Rectal smooth muscle tissue (tissue), 1 donor: ENCODE measurements around the gene PDE4D.
"Not testable (repeated sequence)": the region's sequence is repeated elsewhere in the genome, so short reads cannot be mapped to it uniquely, and the experiment has no call there.

Experiments used
- H3K27ac ChIP-seq: one replicate; pipeline ENCODE4 v1.7.0; 2013; ENCODE audit warnings: low read depth, low read length, inconsistent platforms
- H3K27me3 ChIP-seq: one replicate; pipeline ENCODE4 v1.7.0; 2013; ENCODE audit warnings: low read length; ENCODE audit not compliant: control insufficient read depth, insufficient read depth
- H3K36me3 ChIP-seq: one replicate; pipeline ENCODE4 v1.7.0; 2013; ENCODE audit warnings: low read length; ENCODE audit not compliant: control insufficient read depth, insufficient read depth
- H3K4me1 ChIP-seq: one replicate; pipeline ENCODE4 v1.7.0; 2013; ENCODE audit warnings: low read length; ENCODE audit not compliant: control insufficient read depth, insufficient read depth
- H3K4me3 ChIP-seq: one replicate; pipeline ENCODE4 v1.7.0; 2013; ENCODE audit warnings: low read length
- H3K9ac ChIP-seq: one replicate; pipeline ENCODE4 v1.7.0; 2013; ENCODE audit warnings: low read length

Gene PDE4D

DNA sequence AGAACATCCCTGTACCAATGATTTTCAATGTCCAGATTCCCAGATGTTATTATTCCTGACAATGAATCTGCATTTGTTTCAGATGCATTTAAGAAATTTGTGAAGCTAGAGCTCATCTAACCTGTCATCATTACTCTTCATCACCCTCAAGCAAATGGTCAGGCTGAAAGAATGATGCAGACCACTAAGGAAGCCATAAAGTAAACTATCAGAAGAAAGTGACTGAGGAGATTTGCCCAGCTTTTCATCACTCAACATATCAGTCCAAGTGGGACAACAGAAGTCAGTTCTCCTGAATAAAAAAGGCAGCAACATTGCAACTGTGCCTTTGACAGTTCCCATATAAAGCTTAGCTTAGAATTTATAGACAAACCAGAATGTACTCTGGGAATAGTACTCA, 419.9 kb downstream of the PDE4D start:
- Histone ChIP-seq H3K9ac (no peak overlapping the region), H3K4me1 (no peaks in the 10 kb centered on the region), H3K27me3 (no peaks in the 10 kb centered on the region), H3K27ac (no peak overlapping the region), H3K36me3 (no peaks in the 10 kb centered on the region), H3K4me3 (no peak overlapping the region)

DNA sequence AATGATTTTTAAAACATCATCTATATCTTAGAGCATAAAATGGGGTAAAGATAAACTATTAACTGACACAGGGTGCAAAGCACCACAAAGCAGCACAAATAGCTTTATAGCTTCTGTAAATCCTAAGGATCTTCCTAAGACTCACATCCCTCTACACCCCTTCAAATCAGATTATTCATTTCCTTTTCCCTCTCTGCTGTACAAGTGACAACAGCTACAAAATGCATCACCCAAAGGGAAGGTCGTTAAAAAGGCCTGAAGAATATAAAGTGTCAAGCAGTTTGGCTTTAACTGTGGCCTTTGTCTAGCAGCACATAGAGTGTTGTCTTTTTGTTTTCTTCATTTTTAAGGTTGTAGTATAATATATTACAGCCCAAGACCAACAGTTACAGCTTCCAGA, 422.1 kb downstream of the PDE4D start:
- Histone ChIP-seq H3K27me3 (no peaks in the 10 kb centered on the region), H3K4me1 (no peaks in the 10 kb centered on the region), H3K4me3 (no peak overlapping the region), H3K36me3 (no peaks in the 10 kb centered on the region), H3K9ac (no peak overlapping the region), H3K27ac (no peak overlapping the region)

DNA sequence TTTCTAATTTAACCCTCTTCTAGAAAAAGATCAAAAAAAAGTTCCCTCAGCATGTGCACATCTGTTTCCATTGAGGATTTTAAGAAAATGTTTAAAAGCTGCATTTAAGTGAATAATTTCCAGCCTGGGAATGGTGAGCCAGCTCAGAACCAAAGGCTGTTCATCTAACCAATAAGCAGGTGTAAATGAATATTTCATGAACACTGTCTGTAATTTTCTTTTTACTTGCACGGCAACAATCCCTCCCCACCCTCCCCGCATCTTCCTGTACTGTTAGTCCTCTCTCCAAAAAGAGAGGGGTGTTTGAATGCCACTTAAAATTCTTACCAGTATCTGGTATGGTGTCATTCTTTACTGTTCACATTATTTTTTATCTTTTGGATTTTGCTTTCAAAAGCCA, 425.6 kb downstream of the PDE4D start:
- H3K4me3 ChIP-seq, result no peak overlapping the region
- no peak overlapping the region for H3K9ac ChIP-seq
- H3K4me1 ChIP-seq, result no peaks in the 10 kb centered on the region
- no peak overlapping the region for H3K27ac ChIP-seq
- no peaks in the 10 kb centered on the region for H3K27me3 ChIP-seq
- no peaks in the 10 kb centered on the region for H3K36me3 ChIP-seq

- Histone ChIP-seq H3K27ac (no peak overlapping the region), H3K27me3 (no peaks in the 10 kb centered on the region), H3K4me3 (no peak overlapping the region), H3K9ac (no peak overlapping the region), H3K36me3 (no peaks in the 10 kb centered on the region), H3K4me1 (no peaks in the 10 kb centered on the region)
Measured at GRCh38 chr5:59466271-59466670, 427.3 kb downstream of the PDE4D start.

GRCh38 chr5:59464969-59465368, 428.6 kb downstream of the PDE4D start:
- Histone ChIP-seq H3K4me1 (no peaks in the 10 kb centered on the region), H3K27ac (no peak overlapping the region), H3K4me3 (no peak overlapping the region), H3K27me3 (no peaks in the 10 kb centered on the region), H3K36me3 (no peaks in the 10 kb centered on the region), H3K9ac (no peak overlapping the region)

DNA sequence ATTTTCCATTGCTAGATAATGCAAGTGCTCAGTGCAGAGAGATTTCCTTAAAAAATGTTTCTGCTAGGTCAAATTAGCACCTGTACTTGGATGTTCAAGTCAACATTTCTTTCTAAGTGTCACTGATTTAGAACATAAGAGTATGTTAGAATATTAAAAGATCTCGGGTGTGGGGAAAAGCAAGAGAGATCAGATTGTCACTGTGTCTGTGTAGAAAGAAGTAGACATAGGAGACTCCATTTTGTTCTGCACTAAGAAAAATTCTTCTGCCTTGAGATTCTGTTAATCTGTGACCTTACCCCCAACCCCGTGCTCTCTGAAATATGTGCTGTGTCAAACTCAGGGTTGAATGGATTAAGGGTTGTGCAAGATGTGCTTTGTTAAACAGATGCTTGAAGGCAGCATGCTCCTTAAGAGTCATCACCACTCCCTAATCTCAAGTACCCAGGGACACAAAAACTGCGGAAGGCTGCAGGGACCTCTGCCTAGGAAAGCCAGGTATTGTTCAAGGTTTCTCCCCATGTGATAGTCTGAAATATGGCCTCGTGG, 429.8 kb downstream of the PDE4D start:
- not testable (repeated sequence) for H3K4me1 ChIP-seq, H3K9ac ChIP-seq, H3K36me3 ChIP-seq, H3K27me3 ChIP-seq, H3K27ac ChIP-seq, H3K4me3 ChIP-seq

- Histone ChIP-seq H3K27me3 (no peaks in the 10 kb centered on the region), H3K4me1 (no peaks in the 10 kb centered on the region), H3K4me3 (no peak overlapping the region)
Measured at GRCh38 chr5:59462956-59463355, 430.6 kb downstream of the PDE4D start.

GRCh38 chr5:59460368-59461153, 433.0 kb downstream of the PDE4D start:
- no peaks in the 10 kb centered on the region for H3K27me3 ChIP-seq
- peaks cover 2% of the 10 kb centered on the region for H3K36me3 ChIP-seq
- no peaks in the 10 kb centered on the region for H3K4me1 ChIP-seq
- H3K9ac ChIP-seq, result no peak overlapping the region
- no peak overlapping the region for H3K27ac ChIP-seq
- H3K4me3 ChIP-seq, result no peak overlapping the region

More at GRCh38 chr5:59462956-59463355, 430.6 kb downstream of the PDE4D start:
- Histone ChIP-seq H3K36me3 (no peaks in the 10 kb centered on the region), H3K9ac (no peak overlapping the region), H3K27ac (no peak overlapping the region)

GRCh38 chr5:59458966-59459729, 434.4 kb downstream of the PDE4D start:
- Histone ChIP-seq H3K4me3 (no peak overlapping the region), H3K27me3 (no peaks in the 10 kb centered on the region), H3K4me1 (no peaks in the 10 kb centered on the region), H3K27ac (no peak overlapping the region), H3K36me3 (peaks cover 2% of the 10 kb centered on the region), H3K9ac (no peak overlapping the region)

GRCh38 chr5:59458321-59458720, 435.2 kb downstream of the PDE4D start:
- peaks cover 2% of the 10 kb centered on the region for H3K36me3 ChIP-seq
- H3K27ac ChIP-seq, result no peak overlapping the region
- H3K27me3 ChIP-seq, result no peaks in the 10 kb centered on the region
- no peak overlapping the region for H3K4me3 ChIP-seq
- no peaks in the 10 kb centered on the region for H3K4me1 ChIP-seq
- H3K9ac ChIP-seq, result no peak overlapping the region

GRCh38 chr5:59449905-59450644, 443.5 kb downstream of the PDE4D start:
- Histone ChIP-seq H3K4me1 (no peaks in the 10 kb centered on the region), H3K27ac (no peak overlapping the region), H3K4me3 (no peak overlapping the region), H3K9ac (no peak overlapping the region), H3K36me3 (no peaks in the 10 kb centered on the region), H3K27me3 (no peaks in the 10 kb centered on the region)

DNA sequence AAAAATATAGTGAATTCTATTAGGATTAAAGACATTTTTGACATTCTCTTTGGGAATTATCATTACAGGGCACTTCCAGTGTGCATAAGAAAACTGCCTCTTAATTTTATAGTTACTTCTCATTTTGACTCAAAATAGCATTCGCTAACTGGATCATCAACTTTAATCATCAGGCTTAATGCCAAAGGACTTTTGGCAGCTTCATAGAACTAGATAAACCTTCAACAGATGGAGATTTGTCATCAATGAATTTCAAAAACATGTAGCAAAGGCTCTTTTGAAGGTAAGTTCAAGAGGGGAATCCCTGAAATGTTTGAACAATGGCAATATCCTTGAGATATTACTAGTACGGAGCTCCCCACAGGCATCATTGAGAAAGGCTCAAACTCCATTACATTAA, 447.2 kb downstream of the PDE4D start:
- H3K4me3 ChIP-seq, result no peak overlapping the region
- no peak overlapping the region for H3K9ac ChIP-seq
- H3K27ac ChIP-seq, result no peak overlapping the region
- H3K36me3 ChIP-seq, result no peaks in the 10 kb centered on the region
- no peaks in the 10 kb centered on the region for H3K4me1 ChIP-seq
- H3K27me3 ChIP-seq, result no peaks in the 10 kb centered on the region
